HL-60 (cell line): ENCODE results near the gene MSS51.

Experiments used
- GABPA ChIP-seq: IDR thresholded peaks from 2 replicates; pipeline ENCODE4 v1.6.1; 2012; ENCODE audit warnings: low read depth
- POLR2AphosphoS5 ChIP-seq: IDR thresholded peaks from 2 replicates; pipeline ENCODE4 v1.6.1; 2012; ENCODE audit warnings: low read depth
- SPI1 ChIP-seq: IDR thresholded peaks from 2 replicates; pipeline ENCODE4 v1.6.1; 2012; ENCODE audit warnings: low read depth, mild to moderate bottlenecking, borderline replicate concordance
- TF ChIP-seq, protein P1 (sequence below): IDR thresholded peaks from one replicate; pipeline ENCODE4 v1.5.1; 2011; ENCODE audit warnings: low read length, control low read depth, inconsistent platforms; ENCODE audit not compliant: insufficient read depth
- TF ChIP-seq, protein P2 (sequence below): IDR thresholded peaks from 2 replicates; pipeline ENCODE4 v1.6.1; 2012; ENCODE audit warnings: low read depth; ENCODE audit not compliant: insufficient replicate concordance

GRCh38 chr10:73446926-73447325, 13.6 kb upstream of the MSS51 start:
- TF ChIP-seq, protein P1, sequence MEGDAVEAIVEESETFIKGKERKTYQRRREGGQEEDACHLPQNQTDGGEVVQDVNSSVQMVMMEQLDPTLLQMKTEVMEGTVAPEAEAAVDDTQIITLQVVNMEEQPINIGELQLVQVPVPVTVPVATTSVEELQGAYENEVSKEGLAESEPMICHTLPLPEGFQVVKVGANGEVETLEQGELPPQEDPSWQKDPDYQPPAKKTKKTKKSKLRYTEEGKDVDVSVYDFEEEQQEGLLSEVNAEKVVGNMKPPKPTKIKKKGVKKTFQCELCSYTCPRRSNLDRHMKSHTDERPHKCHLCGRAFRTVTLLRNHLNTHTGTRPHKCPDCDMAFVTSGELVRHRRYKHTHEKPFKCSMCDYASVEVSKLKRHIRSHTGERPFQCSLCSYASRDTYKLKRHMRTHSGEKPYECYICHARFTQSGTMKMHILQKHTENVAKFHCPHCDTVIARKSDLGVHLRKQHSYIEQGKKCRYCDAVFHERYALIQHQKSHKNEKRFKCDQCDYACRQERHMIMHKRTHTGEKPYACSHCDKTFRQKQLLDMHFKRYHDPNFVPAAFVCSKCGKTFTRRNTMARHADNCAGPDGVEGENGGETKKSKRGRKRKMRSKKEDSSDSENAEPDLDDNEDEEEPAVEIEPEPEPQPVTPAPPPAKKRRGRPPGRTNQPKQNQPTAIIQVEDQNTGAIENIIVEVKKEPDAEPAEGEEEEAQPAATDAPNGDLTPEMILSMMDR: no peak
- TF ChIP-seq GABPA (no peak), POLR2AphosphoS5 (no peak), SPI1 (no peak)
- TF ChIP-seq, protein P2, sequence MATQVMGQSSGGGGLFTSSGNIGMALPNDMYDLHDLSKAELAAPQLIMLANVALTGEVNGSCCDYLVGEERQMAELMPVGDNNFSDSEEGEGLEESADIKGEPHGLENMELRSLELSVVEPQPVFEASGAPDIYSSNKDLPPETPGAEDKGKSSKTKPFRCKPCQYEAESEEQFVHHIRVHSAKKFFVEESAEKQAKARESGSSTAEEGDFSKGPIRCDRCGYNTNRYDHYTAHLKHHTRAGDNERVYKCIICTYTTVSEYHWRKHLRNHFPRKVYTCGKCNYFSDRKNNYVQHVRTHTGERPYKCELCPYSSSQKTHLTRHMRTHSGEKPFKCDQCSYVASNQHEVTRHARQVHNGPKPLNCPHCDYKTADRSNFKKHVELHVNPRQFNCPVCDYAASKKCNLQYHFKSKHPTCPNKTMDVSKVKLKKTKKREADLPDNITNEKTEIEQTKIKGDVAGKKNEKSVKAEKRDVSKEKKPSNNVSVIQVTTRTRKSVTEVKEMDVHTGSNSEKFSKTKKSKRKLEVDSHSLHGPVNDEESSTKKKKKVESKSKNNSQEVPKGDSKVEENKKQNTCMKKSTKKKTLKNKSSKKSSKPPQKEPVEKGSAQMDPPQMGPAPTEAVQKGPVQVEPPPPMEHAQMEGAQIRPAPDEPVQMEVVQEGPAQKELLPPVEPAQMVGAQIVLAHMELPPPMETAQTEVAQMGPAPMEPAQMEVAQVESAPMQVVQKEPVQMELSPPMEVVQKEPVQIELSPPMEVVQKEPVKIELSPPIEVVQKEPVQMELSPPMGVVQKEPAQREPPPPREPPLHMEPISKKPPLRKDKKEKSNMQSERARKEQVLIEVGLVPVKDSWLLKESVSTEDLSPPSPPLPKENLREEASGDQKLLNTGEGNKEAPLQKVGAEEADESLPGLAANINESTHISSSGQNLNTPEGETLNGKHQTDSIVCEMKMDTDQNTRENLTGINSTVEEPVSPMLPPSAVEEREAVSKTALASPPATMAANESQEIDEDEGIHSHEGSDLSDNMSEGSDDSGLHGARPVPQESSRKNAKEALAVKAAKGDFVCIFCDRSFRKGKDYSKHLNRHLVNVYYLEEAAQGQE: no peak
